Esophagus squamous epithelium (tissue), 4 donors: ENCODE data around the gene UQCRHL.

ENCODE experiments used
- CTCF ChIP-seq, 6 experiments: fragments of 450-650 bp in 4 of 6; fragments of 200-600 bp in 2 of 6; sonication (generic) in 2 of 6; IDR thresholded peaks; one replicate each; pipeline ENCODE4 v1.5.1; 2016 to 2019; ENCODE audit warnings: antibody characterized with exemption in 6 of 6, mild to moderate bottlenecking in 4 of 6, moderate library complexity in 4 of 6
- POLR2A ChIP-seq, 4 donors: fragments of 450-650 bp; IDR thresholded peaks; one replicate each; pipeline ENCODE4 v1.6.1; 2017; ENCODE audit warnings: antibody characterized with exemption in 4 of 4, mild to moderate bottlenecking in 4 of 4, moderate library complexity in 3 of 4

DNA sequence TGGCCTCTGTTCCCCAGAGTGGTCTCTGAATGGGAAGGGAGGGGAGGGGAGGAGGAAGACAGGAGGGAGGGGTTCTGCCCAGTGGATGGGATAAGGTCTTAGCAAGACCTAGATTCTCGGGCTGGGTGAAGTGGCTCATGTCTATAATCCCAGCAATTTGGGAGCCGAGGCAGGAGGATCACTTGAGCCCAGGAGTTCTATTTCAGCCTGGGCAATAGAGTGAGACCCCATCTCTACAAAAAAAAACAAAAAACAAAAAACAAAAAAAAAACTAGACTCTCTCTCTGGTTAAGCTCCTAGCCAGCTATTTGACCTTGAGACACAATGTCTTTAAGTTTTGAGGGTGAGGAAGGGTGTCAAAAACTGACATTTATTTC, 11.4 kb downstream of the UQCRHL start:
- no peak for TF ChIP-seq CTCF (IDR thresholded peaks at IDR 0.05)
- no peak for TF ChIP-seq POLR2A (IDR thresholded peaks at IDR 0.05)
